Stomach smooth muscle (tissue), 2 donors: ENCODE measurements around the gene CPD.

Experiments used
- H3K27ac ChIP-seq: one replicate; pipeline ENCODE4 v1.7.0; 2013; ENCODE audit warnings: mild to moderate bottlenecking, low read length, inconsistent platforms
- H3K27me3 ChIP-seq, 2 donors: one replicate each; pipeline ENCODE4 v1.7.0; 2013; ENCODE audit warnings: low read length in 2 of 2; ENCODE audit not compliant: insufficient read depth in 2 of 2, control insufficient read depth in 1 of 2
- H3K36me3 ChIP-seq, 2 donors: one replicate each; pipeline ENCODE4 v1.7.0; 2013; ENCODE audit warnings: low read length in 2 of 2; ENCODE audit not compliant: control insufficient read depth in 2 of 2, insufficient read depth in 2 of 2
- H3K4me1 ChIP-seq: one replicate; pipeline ENCODE4 v1.7.0; 2013; ENCODE audit warnings: low read length; ENCODE audit not compliant: control insufficient read depth, insufficient read depth
- H3K4me3 ChIP-seq, 2 donors: one replicate each; pipeline ENCODE4 v1.7.0; 2013; ENCODE audit warnings: low read length in 2 of 2
- H3K9ac ChIP-seq, 2 donors: one replicate each; pipeline ENCODE4 v1.7.0; 2013; ENCODE audit warnings: low read length in 2 of 2, mild to moderate bottlenecking in 1 of 2
- H3K9me3 ChIP-seq, 2 donors: one replicate each; pipeline ENCODE4 v1.7.0; 2013; ENCODE audit warnings: low read length in 2 of 2; ENCODE audit not compliant: control insufficient read depth in 2 of 2
- donor health status: healthy.
- donor health status: Pancreatic carcinoma.

CPD gene

GRCh38 chr17:30472238-30472890 lies 93.6 kb downstream of the CPD start:
- Histone ChIP-seq H3K4me3 (no peak overlapping the region), H3K27ac (no peak overlapping the region), H3K4me1 (peaks cover 6% of the 10 kb centered on the region), H3K27me3 (no peaks in the 10 kb centered on the region), H3K9me3 (no peaks in the 10 kb centered on the region), H3K36me3 (no peaks in the 10 kb centered on the region), H3K9ac (no peak overlapping the region)

GRCh38 chr17:30475206-30475605 lies 96.5 kb downstream of the CPD start:
- H3K9me3 ChIP-seq = no peaks in the 10 kb centered on the region
- H3K27me3 ChIP-seq = no peaks in the 10 kb centered on the region
- peaks cover 2 to 3% of the 10 kb centered on the region in 2 donors for H3K36me3 ChIP-seq
- no peak overlapping the region for H3K9ac ChIP-seq
- H3K4me3 ChIP-seq = no peak overlapping the region
- peaks cover 12% of the 10 kb centered on the region for H3K4me1 ChIP-seq
- H3K27ac ChIP-seq = no peak overlapping the region

GRCh38 chr17:30476726-30477082 lies 98.0 kb downstream of the CPD start:
- Histone ChIP-seq H3K9ac (peak overlapping the region; percentile 96 to 100), H3K9me3 (no peaks in the 10 kb centered on the region), H3K36me3 (peaks cover 3 to 9% of the 10 kb centered on the region in 2 donors), H3K27me3 (no peaks in the 10 kb centered on the region), H3K27ac (peak overlapping the region; percentile 97), H3K4me3 (peak overlapping the region; percentile 95 to 98), H3K4me1 (peaks cover 12% of the 10 kb centered on the region)

- H3K4me3 ChIP-seq = peak within 1 kb of the TSS; percentile 95 to 98
- no peaks in the 10 kb centered on the region for H3K27me3 ChIP-seq
- H3K27ac ChIP-seq = peak within 1 kb of the TSS; percentile 97
- peak within 1 kb of the TSS; percentile 96 to 100 for H3K9ac ChIP-seq
- no peaks in the 10 kb centered on the region for H3K9me3 ChIP-seq
- H3K36me3 ChIP-seq = peaks cover 4 to 9% of the 10 kb centered on the region in 2 donors
- H3K4me1 ChIP-seq = peaks cover 12% of the 10 kb centered on the region
Observed at GRCh38 chr17:30477083-30477773, 98.5 kb downstream of the CPD start, which contains the start of gene GOSR1. GOSR1 (plus strand) TSS chr17:30477408; CDS start chr17:30477434, 26 bp downstream.

- Histone ChIP-seq H3K9me3 (no peaks in the 10 kb centered on the region), H3K9ac (peak overlapping the region; percentile 96 to 100), H3K36me3 (peaks cover 9% of the 10 kb centered on the region in 2 donors), H3K4me1 (peaks cover 12% of the 10 kb centered on the region), H3K27ac (peak overlapping the region; percentile 97), H3K4me3 (peak overlapping the region; percentile 95 to 98), H3K27me3 (no peaks in the 10 kb centered on the region)
Observed at GRCh38 chr17:30477774-30478115, 99.0 kb downstream of the CPD start.

- Histone ChIP-seq H3K27me3 (no peaks in the 10 kb centered on the region), H3K4me1 (peaks cover 6% of the 10 kb centered on the region), H3K36me3 (peaks cover 31 to 42% of the 10 kb centered on the region in 2 donors), H3K4me3 (no peak overlapping the region), H3K27ac (no peak overlapping the region), H3K9ac (no peak overlapping the region), H3K9me3 (no peaks in the 10 kb centered on the region)
Observed at GRCh38 chr17:30482555-30482954, 103.8 kb downstream of the CPD start.

GRCh38 chr17:30483159-30483558 lies 104.4 kb downstream of the CPD start:
- Histone ChIP-seq H3K27ac (no peak overlapping the region), H3K9ac (no peak overlapping the region), H3K4me3 (no peak overlapping the region), H3K27me3 (no peaks in the 10 kb centered on the region), H3K4me1 (peaks cover 5% of the 10 kb centered on the region), H3K36me3 (peaks cover 32 to 42% of the 10 kb centered on the region in 2 donors), H3K9me3 (no peaks in the 10 kb centered on the region)

- Histone ChIP-seq H3K4me1 (no peaks in the 10 kb centered on the region), H3K27me3 (no peaks in the 10 kb centered on the region), H3K9me3 (no peaks in the 10 kb centered on the region), H3K9ac (no peak overlapping the region), H3K4me3 (no peak overlapping the region), H3K27ac (no peak overlapping the region), H3K36me3 (peaks cover 35 to 46% of the 10 kb centered on the region in 2 donors)
Observed at GRCh38 chr17:30493780-30494179, 115.1 kb downstream of the CPD start.

GRCh38 chr17:30495586-30495985 lies 116.9 kb downstream of the CPD start:
- peaks cover 30 to 35% of the 10 kb centered on the region in 2 donors for H3K36me3 ChIP-seq
- no peaks in the 10 kb centered on the region for H3K9me3 ChIP-seq
- no peak overlapping the region for H3K4me3 ChIP-seq
- no peaks in the 10 kb centered on the region for H3K4me1 ChIP-seq
- no peak overlapping the region for H3K9ac ChIP-seq
- no peak overlapping the region for H3K27ac ChIP-seq
- no peaks in the 10 kb centered on the region for H3K27me3 ChIP-seq

- Histone ChIP-seq H3K9me3 (no peaks in the 10 kb centered on the region), H3K27me3 (no peaks in the 10 kb centered on the region), H3K36me3 (peaks cover 14 to 18% of the 10 kb centered on the region in 2 donors), H3K4me3 (no peak overlapping the region), H3K9ac (no peak overlapping the region), H3K4me1 (no peaks in the 10 kb centered on the region), H3K27ac (no peak overlapping the region)
Observed at GRCh38 chr17:30503558-30503957, 124.8 kb downstream of the CPD start.

GRCh38 chr17:30505868-30506417 lies 127.2 kb downstream of the CPD start:
- H3K36me3 ChIP-seq = peaks cover 14 to 15% of the 10 kb centered on the region in 2 donors
- H3K9me3 ChIP-seq = no peaks in the 10 kb centered on the region
- no peaks in the 10 kb centered on the region for H3K27me3 ChIP-seq
- H3K27ac ChIP-seq = no peak overlapping the region
- H3K4me3 ChIP-seq = no peak overlapping the region
- no peak overlapping the region for H3K9ac ChIP-seq
- H3K4me1 ChIP-seq = no peaks in the 10 kb centered on the region
